ENCODE measurements around the gene EXTL1.

- no peak for TF ChIP-seq POLR2A (IDR thresholded peaks at IDR 0.05)
- TF ChIP-seq CTCF (IDR thresholded peaks at IDR 0.05) = no peak
Measured at GRCh38 chr1:26009796-26010447, 11.7 kb upstream of the EXTL1 start.

Data from esophagus squamous epithelium (tissue), 4 donors.